ENCODE measurements around the gene SPATA31C1. TPM values are rescaled to one million over a fixed set of nuclear protein-coding genes. Genes with fewer than 3 reads are reported as not detected.
A peak's percentile ranks its signal among the peaks of the same experiment; 100 is the strongest.

SPATA31C1 gene
- total RNA-seq, 1 donor = not detected

DNA sequence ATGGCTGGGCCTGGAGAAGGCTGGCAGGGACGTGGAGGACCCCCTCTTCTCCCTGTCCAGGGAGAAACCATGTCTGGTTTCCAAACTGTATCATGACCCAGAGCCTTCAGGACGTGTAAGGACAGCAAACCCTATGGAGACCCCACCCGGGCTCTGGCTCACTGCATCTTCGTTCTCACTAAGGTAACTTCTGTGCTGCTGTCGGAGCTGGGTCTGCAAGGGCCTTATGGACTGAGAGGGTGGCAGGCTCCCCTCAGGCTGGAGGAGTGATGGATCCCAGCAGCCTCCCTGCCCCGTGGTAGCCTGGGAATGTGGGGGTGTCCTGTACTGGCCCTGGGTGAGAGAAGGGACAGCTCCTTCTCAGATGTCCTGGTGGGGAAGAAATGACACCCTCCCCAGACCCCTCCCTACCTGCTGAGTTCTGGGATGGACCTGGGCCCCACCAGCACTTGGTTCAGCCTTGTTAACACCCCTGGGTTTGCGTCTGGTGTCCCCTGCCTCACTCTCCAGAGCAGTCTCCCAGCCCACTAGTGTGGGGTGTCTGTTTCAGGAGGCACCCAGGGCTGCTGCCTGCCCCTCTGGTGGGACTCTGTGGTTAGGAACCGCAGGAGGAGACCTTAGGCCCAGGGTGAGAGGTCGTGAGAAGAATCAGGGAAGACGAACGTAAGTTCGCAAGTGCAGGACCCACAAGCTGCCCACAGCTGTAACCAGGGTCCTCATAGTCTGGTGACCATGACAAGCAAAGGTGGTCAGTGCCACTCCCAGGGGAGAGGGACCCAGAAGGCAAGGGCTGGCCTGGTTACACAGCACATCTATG lies 28.5 kb upstream of the SPATA31C1 start:
- H3K4me1 ChIP-seq (ENCODE audit: insufficient read depth, low read length) = no peaks in the 10 kb centered on the region
- no peaks in the 10 kb centered on the region for H3K9me3 ChIP-seq (ENCODE audit: low read depth, low read length)
- no peak overlapping the region for H3K27ac ChIP-seq (ENCODE audit: low read depth, low read length)
- no peaks in the 10 kb centered on the region for H4K20me1 ChIP-seq (ENCODE audit: insufficient read depth, low read length)
- DNase-seq (ENCODE audit: insufficient read length, low spot score, missing footprints) = no peak
- no peaks in the 10 kb centered on the region for H3K36me3 ChIP-seq (ENCODE audit: insufficient read depth, low read length)
- no peaks in the 10 kb centered on the region for H3K27me3 ChIP-seq (ENCODE audit: insufficient read depth, low read length)
- no peak overlapping the region for H2AFZ ChIP-seq (ENCODE audit: low read length)
- no peaks in the 10 kb centered on the region for H3K79me2 ChIP-seq (ENCODE audit: insufficient read depth, low read length)
- H3K4me3 ChIP-seq (ENCODE audit: insufficient read depth, low read length) = no peak overlapping the region
- H3K4me2 ChIP-seq (ENCODE audit: insufficient read depth, low read length) = no peak overlapping the region
- TF ChIP-seq, protein P1, sequence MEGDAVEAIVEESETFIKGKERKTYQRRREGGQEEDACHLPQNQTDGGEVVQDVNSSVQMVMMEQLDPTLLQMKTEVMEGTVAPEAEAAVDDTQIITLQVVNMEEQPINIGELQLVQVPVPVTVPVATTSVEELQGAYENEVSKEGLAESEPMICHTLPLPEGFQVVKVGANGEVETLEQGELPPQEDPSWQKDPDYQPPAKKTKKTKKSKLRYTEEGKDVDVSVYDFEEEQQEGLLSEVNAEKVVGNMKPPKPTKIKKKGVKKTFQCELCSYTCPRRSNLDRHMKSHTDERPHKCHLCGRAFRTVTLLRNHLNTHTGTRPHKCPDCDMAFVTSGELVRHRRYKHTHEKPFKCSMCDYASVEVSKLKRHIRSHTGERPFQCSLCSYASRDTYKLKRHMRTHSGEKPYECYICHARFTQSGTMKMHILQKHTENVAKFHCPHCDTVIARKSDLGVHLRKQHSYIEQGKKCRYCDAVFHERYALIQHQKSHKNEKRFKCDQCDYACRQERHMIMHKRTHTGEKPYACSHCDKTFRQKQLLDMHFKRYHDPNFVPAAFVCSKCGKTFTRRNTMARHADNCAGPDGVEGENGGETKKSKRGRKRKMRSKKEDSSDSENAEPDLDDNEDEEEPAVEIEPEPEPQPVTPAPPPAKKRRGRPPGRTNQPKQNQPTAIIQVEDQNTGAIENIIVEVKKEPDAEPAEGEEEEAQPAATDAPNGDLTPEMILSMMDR (IDR thresholded peaks at IDR 0.05; ENCODE audit: extremely low read depth, low read depth, low read length) = no peak

DNA sequence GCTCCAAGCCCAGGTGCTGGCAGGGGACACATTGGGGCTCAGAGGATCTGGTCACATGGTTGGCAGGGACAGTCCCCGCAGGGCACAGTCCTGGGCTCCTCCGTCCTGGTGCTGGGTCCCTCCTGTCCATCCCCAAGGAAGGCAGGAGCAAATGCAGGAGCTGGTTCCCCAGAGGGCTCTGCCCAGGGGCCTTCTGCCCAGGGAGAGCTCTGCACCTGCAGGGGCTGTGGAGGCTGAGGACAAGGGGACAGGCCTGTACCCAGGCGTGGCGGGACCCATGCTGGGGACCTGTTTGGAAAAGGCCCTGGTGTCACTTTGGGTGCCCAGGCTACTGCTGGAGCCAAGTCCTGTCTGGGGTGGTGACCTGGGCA lies 27.9 kb upstream of the SPATA31C1 start:
- no peaks in the 10 kb centered on the region for H3K36me3 ChIP-seq (ENCODE audit: insufficient read depth, low read length)
- no peaks in the 10 kb centered on the region for H3K9me3 ChIP-seq (ENCODE audit: low read depth, low read length)

DNA sequence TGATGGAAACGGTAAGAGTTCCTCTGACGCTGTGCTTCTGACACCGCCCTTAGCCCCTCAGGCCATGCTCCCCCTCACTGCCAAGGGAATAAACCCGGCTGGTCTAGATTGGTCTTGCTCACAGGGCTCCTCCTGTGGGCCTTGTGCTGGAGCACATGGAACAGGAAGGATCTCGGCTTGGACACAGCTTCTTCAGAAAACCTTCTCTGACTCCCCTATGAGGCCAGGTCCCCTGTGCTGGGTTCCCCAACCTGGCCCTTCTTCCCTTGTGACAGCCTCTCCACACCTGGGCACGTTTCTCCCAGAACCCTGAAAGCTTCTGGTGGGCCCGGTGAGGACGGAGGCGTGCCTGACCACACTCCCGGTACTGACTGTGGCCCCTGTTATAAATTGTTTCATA lies 26.9 kb upstream of the SPATA31C1 start:
- Histone ChIP-seq H3K4me1 (ENCODE audit: insufficient read depth, low read length) (no peaks in the 10 kb centered on the region), H4K20me1 (ENCODE audit: insufficient read depth, low read length) (no peaks in the 10 kb centered on the region), H3K4me2 (ENCODE audit: insufficient read depth, low read length) (no peak overlapping the region), H2AFZ (ENCODE audit: low read length) (no peak overlapping the region), H3K27me3 (ENCODE audit: insufficient read depth, low read length) (no peaks in the 10 kb centered on the region), H3K9me3 (ENCODE audit: low read depth, low read length) (no peaks in the 10 kb centered on the region), H3K27ac (ENCODE audit: low read depth, low read length) (no peak overlapping the region), H3K36me3 (ENCODE audit: insufficient read depth, low read length) (no peaks in the 10 kb centered on the region), H3K4me3 (ENCODE audit: insufficient read depth, low read length) (no peak overlapping the region), H3K79me2 (ENCODE audit: insufficient read depth, low read length) (no peaks in the 10 kb centered on the region)
- TF ChIP-seq, protein P1 (IDR thresholded peaks at IDR 0.05; ENCODE audit: extremely low read depth, low read depth, low read length) = no peak
- peak; percentile 79 for DNase-seq (ENCODE audit: insufficient read length, low spot score, missing footprints)

More for the DNA sequence above, 27.9 kb upstream of the SPATA31C1 start:
- Histone ChIP-seq H3K4me1 (ENCODE audit: insufficient read depth, low read length) (no peaks in the 10 kb centered on the region), H3K27me3 (ENCODE audit: insufficient read depth, low read length) (no peaks in the 10 kb centered on the region), H3K27ac (ENCODE audit: low read depth, low read length) (no peak overlapping the region), H3K79me2 (ENCODE audit: insufficient read depth, low read length) (no peaks in the 10 kb centered on the region), H2AFZ (ENCODE audit: low read length) (no peak overlapping the region), H4K20me1 (ENCODE audit: insufficient read depth, low read length) (no peaks in the 10 kb centered on the region), H3K4me3 (ENCODE audit: insufficient read depth, low read length) (no peak overlapping the region), H3K4me2 (ENCODE audit: insufficient read depth, low read length) (no peak overlapping the region)
- DNase-seq (ENCODE audit: insufficient read length, low spot score, missing footprints) = no peak
- TF ChIP-seq, protein P1 (IDR thresholded peaks at IDR 0.05; ENCODE audit: extremely low read depth, low read depth, low read length) = no peak

DNA sequence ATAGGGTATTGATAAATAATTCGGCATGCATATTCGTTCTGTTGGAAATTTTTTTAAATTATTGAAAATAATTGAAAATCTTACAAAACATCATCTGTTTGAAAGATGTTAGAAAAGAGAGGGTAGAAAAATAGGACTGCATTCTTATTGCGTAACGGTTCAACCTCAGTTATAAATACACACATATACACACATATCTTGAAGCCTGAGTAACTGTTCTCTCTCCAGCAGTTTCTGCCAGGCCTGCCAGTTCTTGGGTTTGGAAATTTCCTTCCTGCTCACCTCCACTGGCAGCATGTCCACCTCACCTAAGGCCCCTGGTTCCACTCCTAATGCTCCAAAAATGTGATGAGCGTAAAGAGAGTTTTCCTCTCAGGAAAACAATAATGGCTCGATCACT lies 26.0 kb upstream of the SPATA31C1 start:
- Histone ChIP-seq H3K79me2 (ENCODE audit: insufficient read depth, low read length) (no peaks in the 10 kb centered on the region), H3K9me3 (ENCODE audit: low read depth, low read length) (no peaks in the 10 kb centered on the region), H3K27ac (ENCODE audit: low read depth, low read length) (no peak overlapping the region), H3K4me2 (ENCODE audit: insufficient read depth, low read length) (no peak overlapping the region), H4K20me1 (ENCODE audit: insufficient read depth, low read length) (no peaks in the 10 kb centered on the region), H3K4me3 (ENCODE audit: insufficient read depth, low read length) (no peak overlapping the region), H3K4me1 (ENCODE audit: insufficient read depth, low read length) (no peaks in the 10 kb centered on the region), H3K36me3 (ENCODE audit: insufficient read depth, low read length) (no peaks in the 10 kb centered on the region), H2AFZ (ENCODE audit: low read length) (no peak overlapping the region), H3K27me3 (ENCODE audit: insufficient read depth, low read length) (no peaks in the 10 kb centered on the region)
- no peak for DNase-seq (ENCODE audit: insufficient read length, low spot score, missing footprints)
- TF ChIP-seq, protein P1 (IDR thresholded peaks at IDR 0.05; ENCODE audit: extremely low read depth, low read depth, low read length) = no peak

Measured in osteoblast (primary cell).